Uterine smooth muscle cell (primary cell): ENCODE results near the gene TLR5. TPM values are rescaled to one million over a fixed set of nuclear protein-coding genes. Genes with fewer than 3 reads are reported as not detected.

ENCODE experiments used
- total RNA-seq: library from RNA; depleted of rRNA; stranded (reverse); fragments of >200 nt; gene quantifications from 2 replicates; pipeline ENCODE4 v1.2.3, GENCODE V29; 2014

Gene TLR5
- total RNA-seq = under 0.01 TPM in 1 of 2 replicates, not detected in the other

GRCh38 chr1:223142795-223143536, at the start of gene TLR5:
Gene TLR5, minus strand, starts transcription at chr1:223143248. Its CDS starts 30,217 bp downstream, at chr1:223113031.

Other genes starting within 250 kb of the TLR5 start
- gene SUSD4, start 220.9 kb upstream of the TLR5 start, total RNA-seq = 0.44 TPM in 1 of 2 replicates, not detected in the other